Measurements from ENCODE around the gene NUP210.

- no peak for TF ChIP-seq POLR2A (IDR thresholded peaks at IDR 0.05; ENCODE audit: insufficient read depth in 1 of 2, low read depth in 2 of 2, low read length in 2 of 2)
- TF ChIP-seq RBFOX2 (IDR thresholded peaks at IDR 0.05; ENCODE audit: low read depth, low read length), result no peak
- no peak for TF ChIP-seq POLR2AphosphoS5 (IDR thresholded peaks at IDR 0.05; ENCODE audit: low read depth, low read length)
Observed at GRCh38 chr3:13457593-13457992, 37.5 kb upstream of the NUP210 start.

All from HepG2 (cell line).